GM19193 (cell line): Measurements from ENCODE around the gene PTPRS.

ENCODE experiments used
- POLR2A ChIP-seq: IDR thresholded peaks from 4 replicates; pipeline ENCODE4 v1.6.1; 2011; ENCODE audit not compliant: insufficient read depth, insufficient read length; ENCODE audit errors: extremely low read depth

Gene PTPRS

GRCh38 chr19:5358173-5358800 is 17.7 kb upstream of the PTPRS start:
- TF ChIP-seq POLR2A = no peak

GRCh38 chr19:5357584-5357983 is 17.0 kb upstream of the PTPRS start:
- TF ChIP-seq POLR2A = no peak

- no peak for TF ChIP-seq POLR2A
Observed at GRCh38 chr19:5356918-5357317, 16.3 kb upstream of the PTPRS start.

GRCh38 chr19:5356428-5356827 is 15.8 kb upstream of the PTPRS start:
- no peak for TF ChIP-seq POLR2A

- TF ChIP-seq POLR2A = no peak
Observed at GRCh38 chr19:5355693-5356092, 15.1 kb upstream of the PTPRS start.

GRCh38 chr19:5355076-5355475 is 14.5 kb upstream of the PTPRS start:
- TF ChIP-seq POLR2A = no peak

- TF ChIP-seq POLR2A = no peak
Observed at GRCh38 chr19:5354403-5354802, 13.8 kb upstream of the PTPRS start.

- TF ChIP-seq POLR2A = no peak
Observed at GRCh38 chr19:5352229-5352763, 11.7 kb upstream of the PTPRS start.

- TF ChIP-seq POLR2A = no peak
Observed at GRCh38 chr19:5351731-5352228, 11.2 kb upstream of the PTPRS start.

- TF ChIP-seq POLR2A = no peak
Observed at GRCh38 chr19:5349041-5349440, 8.4 kb upstream of the PTPRS start.

- no peak for TF ChIP-seq POLR2A
Observed at GRCh38 chr19:5345895-5346386, 5.3 kb upstream of the PTPRS start.

GRCh38 chr19:5343848-5344247 is 3.2 kb upstream of the PTPRS start:
- TF ChIP-seq POLR2A = no peak

GRCh38 chr19:5342573-5343201 is 2.1 kb upstream of the PTPRS start:
- no peak for TF ChIP-seq POLR2A

GRCh38 chr19:5341981-5342380 is 1.4 kb upstream of the PTPRS start:
- no peak for TF ChIP-seq POLR2A

- TF ChIP-seq POLR2A = no peak
Observed at GRCh38 chr19:5341448-5341820, 822 bp upstream of the PTPRS start.

GRCh38 chr19:5339950-5340636 is 519 bp downstream of the PTPRS start:
- TF ChIP-seq POLR2A = no peak

GRCh38 chr19:5339198-5339949 is 1.2 kb downstream of the PTPRS start:
- no peak for TF ChIP-seq POLR2A
